SK-N-SH (cell line): ENCODE measurements around the gene ACKR3. TPM values are rescaled to one million over a fixed set of nuclear protein-coding genes. Genes with fewer than 3 reads are reported as not detected.

Experiments
- CTCF ChIA-PET: fragments of 300-600, 350-600 bp; formaldehyde crosslinking; extraction: SDS; loops from one replicate; lab custom pipeline; 2021; lab: Yijun Ruan, JAX
- POLR2A ChIA-PET: fragments of 350-600 bp; sonication (Branson Sonifier 250); formaldehyde crosslinking; extraction: SDS; loops from one replicate; lab custom pipeline; 2020; ENCODE audit warnings: antibody characterized with exemption, inconsistent platforms; lab: Yijun Ruan, JAX
- DNase-seq: peaks from one replicate; pipeline ENCODE4 v3.0.0; 2012
- H2AFZ ChIP-seq: fragments of 200-600 bp; sonication (generic); 2 replicates; pipeline ENCODE4 v1.8.1; 2016; ENCODE audit warnings: antibody characterized with exemption, mild to moderate bottlenecking, low read depth
- H3F3A ChIP-seq: fragments of 200-600 bp; sonication (generic); replicated peaks from 2 replicates; pipeline ENCODE3; 2016; ENCODE audit warnings: antibody characterized with exemption, mild to moderate bottlenecking; ENCODE audit not compliant: insufficient read depth
- H3K27ac ChIP-seq, 2 experiments: fragments of 200-500 bp in 1 of 2; fragments of 200-600 bp in 1 of 2; sonication (Bioruptor generic) in 1 of 2; sonication (generic), shearing (Covaris generic) in 1 of 2; 2 replicates each; pipeline versions ENCODE4 v1.5.1 to v1.6.1; 2014 to 2016; ENCODE audit warnings: low read depth in 2 of 2, inconsistent platforms in 1 of 2, low read length in 1 of 2, mild to moderate bottlenecking in 1 of 2, mixed read lengths in 1 of 2
- H3K27me3 ChIP-seq: fragments of 200-600 bp; sonication (generic), shearing (Covaris generic); 2 replicates; pipeline ENCODE4 v1.6.1; 2016; ENCODE audit warnings: mixed run types; ENCODE audit not compliant: insufficient read depth
- H3K36me3 ChIP-seq, 2 experiments: fragments of 200-500 bp in 1 of 2; fragments of 200-600 bp in 1 of 2; sonication (Bioruptor generic) in 1 of 2; sonication (generic) in 1 of 2; replicated peaks in 1 of 2; 2 replicates each; pipeline versions ENCODE3 to v1.5.1; 2014 to 2016; ENCODE audit warnings: low read length in 1 of 2, mild to moderate bottlenecking in 1 of 2; ENCODE audit not compliant: insufficient read depth in 2 of 2, control insufficient read depth in 1 of 2
- H3K4me1 ChIP-seq, 2 experiments: fragments of 200-500 bp in 1 of 2; fragments of 200-600 bp in 1 of 2; sonication (Bioruptor generic) in 1 of 2; sonication (generic), shearing (Covaris generic) in 1 of 2; 2 replicates each; pipeline versions ENCODE4 v1.5.1 to v1.6.1; 2014 to 2016; ENCODE audit warnings: low read depth in 1 of 2, low read length in 1 of 2, mixed run types in 1 of 2; ENCODE audit not compliant: insufficient read depth in 2 of 2, control insufficient read depth in 1 of 2
- H3K4me2 ChIP-seq: fragments of 200-600 bp; sonication (generic), shearing (Covaris generic); 2 replicates; pipeline ENCODE4 v1.6.1; 2017; ENCODE audit warnings: mixed run types
- H3K4me3 ChIP-seq, 2 experiments: fragments of 200-500 bp in 1 of 2; fragments of 200-600 bp in 1 of 2; sonication (Bioruptor generic) in 1 of 2; sonication (generic), shearing (Covaris generic) in 1 of 2; 2 replicates each; pipeline versions ENCODE4 v1.5.1 to v1.8.1; 2014 to 2016; ENCODE audit warnings: low read depth in 2 of 2, inconsistent platforms in 1 of 2, low read length in 1 of 2, mild to moderate bottlenecking in 1 of 2, mixed read lengths in 1 of 2, moderate library complexity in 1 of 2
- H3K79me2 ChIP-seq: fragments of 200-600 bp; sonication (generic); 2 replicates; pipeline ENCODE4 v1.8.1; 2017; ENCODE audit warnings: mild to moderate bottlenecking; ENCODE audit not compliant: insufficient read depth
- H3K9ac ChIP-seq: fragments of 200-600 bp; sonication (generic); 2 replicates; pipeline ENCODE4 v1.6.1; 2017; ENCODE audit warnings: mixed run types
- H3K9me2 ChIP-seq: fragments of 200-600 bp; sonication (generic); 2 replicates; pipeline ENCODE4 v1.6.1; 2017; ENCODE audit warnings: mixed run types
- H3K9me3 ChIP-seq: fragments of 200-600 bp; sonication (generic); 2 replicates; pipeline ENCODE4 v1.6.1; 2017; ENCODE audit warnings: mixed run types, mild to moderate bottlenecking, moderate library complexity
- H4K20me1 ChIP-seq: fragments of 200-600 bp; sonication (generic); 2 replicates; pipeline ENCODE4 v1.6.1; 2017; ENCODE audit warnings: mild to moderate bottlenecking, mixed run types; ENCODE audit not compliant: insufficient read depth
- ELF1 ChIP-seq: IDR thresholded peaks from 2 replicates; pipeline ENCODE4 v1.4.0; 2012
- EZH2phosphoT487 ChIP-seq: fragments of 200-600 bp; sonication (generic); IDR thresholded peaks from 2 replicates; pipeline ENCODE4 v1.6.1; 2017; ENCODE audit warnings: low read depth, mixed run types, mild to moderate bottlenecking, antibody characterized with exemption, moderate library complexity, borderline replicate concordance
- FOXJ3 ChIP-seq: sonication (generic); formaldehyde crosslinking; IDR thresholded peaks from 2 replicates; pipeline ENCODE4 v1.5.1; 2020; ENCODE audit warnings: mild to moderate bottlenecking, missing genetic modification reagents
- GABPA ChIP-seq: IDR thresholded peaks from 2 replicates; pipeline ENCODE4 v1.4.0; 2012; ENCODE audit warnings: low read depth, mild to moderate bottlenecking
- GATA2 ChIP-seq: sonication (generic); formaldehyde crosslinking; IDR thresholded peaks from 2 replicates; pipeline ENCODE4 v1.5.0; 2020; ENCODE audit warnings: mild to moderate bottlenecking, missing genetic modification reagents
- MEF2A ChIP-seq: IDR thresholded peaks from 2 replicates; pipeline ENCODE4 v1.4.0; 2012; ENCODE audit warnings: low read depth, borderline replicate concordance
- MXI1 ChIP-seq: IDR thresholded peaks from 2 replicates; pipeline ENCODE4 v1.6.1; 2012; ENCODE audit warnings: mild to moderate bottlenecking, low read depth, low read length, improper control_type of control experiment
- NRF1 ChIP-seq: IDR thresholded peaks from 2 replicates; pipeline ENCODE4 v1.6.1; 2012; ENCODE audit warnings: low read depth, mild to moderate bottlenecking, low read length
- RAD21 ChIP-seq: IDR thresholded peaks from 2 replicates; pipeline ENCODE4 v1.6.1; 2012; ENCODE audit warnings: mild to moderate bottlenecking, low read length
- RCOR1 ChIP-seq: fragments of 150-350 bp; IDR thresholded peaks from 2 replicates; pipeline ENCODE4 v1.6.1; 2017; ENCODE audit warnings: antibody characterized with exemption, low read length
- RFX5 ChIP-seq: IDR thresholded peaks from 2 replicates; pipeline ENCODE4 v1.6.1; 2012; ENCODE audit warnings: mild to moderate bottlenecking, improper control_type of control experiment, low read length
- SIN3A ChIP-seq: IDR thresholded peaks from 2 replicates; pipeline ENCODE4 v1.6.1; 2012; ENCODE audit warnings: low read depth, mild to moderate bottlenecking, low read length, moderate library complexity, borderline replicate concordance
- TAF1 ChIP-seq: IDR thresholded peaks from 2 replicates; pipeline ENCODE4 v1.6.1; 2012; ENCODE audit warnings: low read depth, mild to moderate bottlenecking, low read length, moderate library complexity, borderline replicate concordance
- TCF12 ChIP-seq: IDR thresholded peaks from 2 replicates; pipeline ENCODE4 v1.4.0; 2012
- TEAD4 ChIP-seq: IDR thresholded peaks from 2 replicates; pipeline ENCODE4 v1.4.0; 2012; ENCODE audit warnings: mild to moderate bottlenecking, borderline replicate concordance; ENCODE audit not compliant: insufficient read depth
- YY1 ChIP-seq: IDR thresholded peaks from 2 replicates; pipeline ENCODE4 v1.4.0; 2012; ENCODE audit warnings: low read depth, mild to moderate bottlenecking
- WGBS: methylation state at CpG from one replicate; pipeline ENCODE4 v1.1.6; 2017; ENCODE audit warnings: low lambda C conversion rate; 5-methylcytosine and 5-hydroxymethylcytosine counted together
- polyA plus RNA-seq, 3 experiments: library from polyadenylated mRNA; depleted of rRNA; stranded (reverse); fragments of >200 nt; gene quantifications; 2 replicates each; pipeline ENCODE4 v1.2.3, GENCODE V29; 2012
- TF ChIP-seq, protein P1 (sequence below): fragments of 200-600 bp; sonication (generic); IDR thresholded peaks from 2 replicates; pipeline ENCODE4 v1.6.1; 2017; ENCODE audit warnings: antibody characterized with exemption, mild to moderate bottlenecking, moderate library complexity
- TF ChIP-seq, protein P2 (sequence below): IDR thresholded peaks from 2 replicates; pipeline ENCODE4 v1.4.0; 2012; ENCODE audit warnings: low read depth, borderline replicate concordance
- TF ChIP-seq, protein P3 (sequence below): IDR thresholded peaks from 2 replicates; pipeline ENCODE4 v1.6.1; 2012; ENCODE audit warnings: mild to moderate bottlenecking, low read depth, low read length, moderate library complexity

ACKR3 gene
- polyA plus RNA-seq, 1 of the 3 experiments (the other 2 are of a cell fraction), result not detected

DNA sequence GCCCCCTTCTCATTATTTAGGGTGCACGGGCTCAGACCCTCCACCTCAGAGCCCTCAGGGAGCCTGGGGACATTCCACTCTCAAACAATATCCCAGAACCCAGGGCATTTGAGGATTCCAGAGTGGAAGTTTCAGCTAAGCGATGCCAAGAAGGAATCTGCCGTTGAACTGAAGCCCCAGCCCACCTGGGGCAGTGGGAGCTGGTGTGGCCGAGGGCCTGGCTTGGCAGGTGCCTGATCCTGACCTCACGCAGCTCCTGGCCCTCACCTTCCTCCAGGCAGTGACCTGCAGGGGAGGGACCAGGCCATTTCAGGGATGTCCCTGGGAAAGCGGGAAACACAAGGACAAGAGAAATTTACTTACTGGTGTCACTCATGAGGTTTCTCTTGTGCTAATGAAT, 58.2 kb downstream of the ACKR3 start:
- no peaks in the 10 kb centered on the region for H3K9me3 ChIP-seq
- TF ChIP-seq RCOR1 (no peak), FOXJ3 (CRISPR knock-in tag) (no peak), TEAD4 (no peak), NRF1 (no peak), ELF1 (no peak), MXI1 (no peak), RFX5 (no peak), GABPA (no peak), EZH2phosphoT487 (no peak), TAF1 (no peak), SIN3A (no peak), TCF12 (no peak), YY1 (no peak), GATA2 (CRISPR knock-in tag) (no peak), RAD21 (no peak), MEF2A (no peak)
- TF ChIP-seq, protein P1, sequence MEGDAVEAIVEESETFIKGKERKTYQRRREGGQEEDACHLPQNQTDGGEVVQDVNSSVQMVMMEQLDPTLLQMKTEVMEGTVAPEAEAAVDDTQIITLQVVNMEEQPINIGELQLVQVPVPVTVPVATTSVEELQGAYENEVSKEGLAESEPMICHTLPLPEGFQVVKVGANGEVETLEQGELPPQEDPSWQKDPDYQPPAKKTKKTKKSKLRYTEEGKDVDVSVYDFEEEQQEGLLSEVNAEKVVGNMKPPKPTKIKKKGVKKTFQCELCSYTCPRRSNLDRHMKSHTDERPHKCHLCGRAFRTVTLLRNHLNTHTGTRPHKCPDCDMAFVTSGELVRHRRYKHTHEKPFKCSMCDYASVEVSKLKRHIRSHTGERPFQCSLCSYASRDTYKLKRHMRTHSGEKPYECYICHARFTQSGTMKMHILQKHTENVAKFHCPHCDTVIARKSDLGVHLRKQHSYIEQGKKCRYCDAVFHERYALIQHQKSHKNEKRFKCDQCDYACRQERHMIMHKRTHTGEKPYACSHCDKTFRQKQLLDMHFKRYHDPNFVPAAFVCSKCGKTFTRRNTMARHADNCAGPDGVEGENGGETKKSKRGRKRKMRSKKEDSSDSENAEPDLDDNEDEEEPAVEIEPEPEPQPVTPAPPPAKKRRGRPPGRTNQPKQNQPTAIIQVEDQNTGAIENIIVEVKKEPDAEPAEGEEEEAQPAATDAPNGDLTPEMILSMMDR, result no peak
- TF ChIP-seq, protein P2, sequence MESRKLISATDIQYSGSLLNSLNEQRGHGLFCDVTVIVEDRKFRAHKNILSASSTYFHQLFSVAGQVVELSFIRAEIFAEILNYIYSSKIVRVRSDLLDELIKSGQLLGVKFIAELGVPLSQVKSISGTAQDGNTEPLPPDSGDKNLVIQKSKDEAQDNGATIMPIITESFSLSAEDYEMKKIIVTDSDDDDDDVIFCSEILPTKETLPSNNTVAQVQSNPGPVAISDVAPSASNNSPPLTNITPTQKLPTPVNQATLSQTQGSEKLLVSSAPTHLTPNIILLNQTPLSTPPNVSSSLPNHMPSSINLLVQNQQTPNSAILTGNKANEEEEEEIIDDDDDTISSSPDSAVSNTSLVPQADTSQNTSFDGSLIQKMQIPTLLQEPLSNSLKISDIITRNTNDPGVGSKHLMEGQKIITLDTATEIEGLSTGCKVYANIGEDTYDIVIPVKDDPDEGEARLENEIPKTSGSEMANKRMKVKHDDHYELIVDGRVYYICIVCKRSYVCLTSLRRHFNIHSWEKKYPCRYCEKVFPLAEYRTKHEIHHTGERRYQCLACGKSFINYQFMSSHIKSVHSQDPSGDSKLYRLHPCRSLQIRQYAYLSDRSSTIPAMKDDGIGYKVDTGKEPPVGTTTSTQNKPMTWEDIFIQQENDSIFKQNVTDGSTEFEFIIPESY, result no peak
- TF ChIP-seq, protein P3, sequence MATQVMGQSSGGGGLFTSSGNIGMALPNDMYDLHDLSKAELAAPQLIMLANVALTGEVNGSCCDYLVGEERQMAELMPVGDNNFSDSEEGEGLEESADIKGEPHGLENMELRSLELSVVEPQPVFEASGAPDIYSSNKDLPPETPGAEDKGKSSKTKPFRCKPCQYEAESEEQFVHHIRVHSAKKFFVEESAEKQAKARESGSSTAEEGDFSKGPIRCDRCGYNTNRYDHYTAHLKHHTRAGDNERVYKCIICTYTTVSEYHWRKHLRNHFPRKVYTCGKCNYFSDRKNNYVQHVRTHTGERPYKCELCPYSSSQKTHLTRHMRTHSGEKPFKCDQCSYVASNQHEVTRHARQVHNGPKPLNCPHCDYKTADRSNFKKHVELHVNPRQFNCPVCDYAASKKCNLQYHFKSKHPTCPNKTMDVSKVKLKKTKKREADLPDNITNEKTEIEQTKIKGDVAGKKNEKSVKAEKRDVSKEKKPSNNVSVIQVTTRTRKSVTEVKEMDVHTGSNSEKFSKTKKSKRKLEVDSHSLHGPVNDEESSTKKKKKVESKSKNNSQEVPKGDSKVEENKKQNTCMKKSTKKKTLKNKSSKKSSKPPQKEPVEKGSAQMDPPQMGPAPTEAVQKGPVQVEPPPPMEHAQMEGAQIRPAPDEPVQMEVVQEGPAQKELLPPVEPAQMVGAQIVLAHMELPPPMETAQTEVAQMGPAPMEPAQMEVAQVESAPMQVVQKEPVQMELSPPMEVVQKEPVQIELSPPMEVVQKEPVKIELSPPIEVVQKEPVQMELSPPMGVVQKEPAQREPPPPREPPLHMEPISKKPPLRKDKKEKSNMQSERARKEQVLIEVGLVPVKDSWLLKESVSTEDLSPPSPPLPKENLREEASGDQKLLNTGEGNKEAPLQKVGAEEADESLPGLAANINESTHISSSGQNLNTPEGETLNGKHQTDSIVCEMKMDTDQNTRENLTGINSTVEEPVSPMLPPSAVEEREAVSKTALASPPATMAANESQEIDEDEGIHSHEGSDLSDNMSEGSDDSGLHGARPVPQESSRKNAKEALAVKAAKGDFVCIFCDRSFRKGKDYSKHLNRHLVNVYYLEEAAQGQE, result no peak
- TF ChIP-seq, all 33 proteins: peak for 0
- WGBS, result 33% methylated on average over 2 of the region's 6 CpGs
- ChIA-PET CTCF (interaction anchor here (1.8 kb wide), 1 partner anchor 11 kb away, joined by 6 read pairs; no protein-coding TSS in a partner anchor), POLR2A (no interaction called here)
- DNase-seq, result no peak
- Histone ChIP-seq H3K27me3 (no peaks in the 10 kb centered on the region; the same call in 1 of the 2 replicates), H3K4me3 (no peak overlapping the region), H3F3A (no peaks in the 10 kb centered on the region), H3K4me2 (no peak overlapping the region), H3K79me2 (no peaks in the 10 kb centered on the region), H3K9me2 (no peaks in the 10 kb centered on the region), H3K4me1 (peaks cover 0 to 6% of the 10 kb centered on the region in 2 experiments; a peak in 1 of 4 replicates), H3K36me3 (no peaks in the 10 kb centered on the region), H3K27ac (no peak overlapping the region), H3K9ac (no peak overlapping the region), H4K20me1 (no peaks in the 10 kb centered on the region), H2AFZ (no peak overlapping the region)
